ENCODE measurements around the gene KRIT1.

Gene KRIT1

GRCh38 chr7:92150450-92151017 is 95.2 kb downstream of the KRIT1 start:
- no peak for DNase-seq

DNA sequence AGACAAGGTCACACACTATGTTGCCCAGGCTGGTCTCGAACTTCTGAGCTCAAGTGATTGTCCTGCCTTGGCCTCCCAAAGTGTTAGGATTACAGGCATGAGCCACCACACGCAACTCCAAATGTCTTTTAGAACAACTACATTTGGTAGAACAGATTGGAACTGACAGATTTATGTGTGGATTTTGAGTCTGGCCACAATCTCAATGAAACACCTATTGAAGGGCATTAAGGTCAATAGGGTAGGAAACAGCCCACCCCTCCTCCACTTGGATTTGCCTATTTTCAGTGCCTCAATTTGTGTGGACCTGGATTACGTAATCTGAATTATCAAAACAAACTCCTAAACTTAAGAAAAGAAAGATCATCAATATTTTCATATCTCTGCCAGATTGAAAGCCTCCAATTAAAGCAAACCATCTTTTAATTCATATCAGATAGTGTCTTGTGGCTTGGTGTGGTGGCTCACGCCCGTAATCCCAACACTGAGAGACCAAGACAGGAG is 95.9 kb downstream of the KRIT1 start:
- no peak for DNase-seq
